ENCODE results near the gene CDCP2.

Gene CDCP2

DNA sequence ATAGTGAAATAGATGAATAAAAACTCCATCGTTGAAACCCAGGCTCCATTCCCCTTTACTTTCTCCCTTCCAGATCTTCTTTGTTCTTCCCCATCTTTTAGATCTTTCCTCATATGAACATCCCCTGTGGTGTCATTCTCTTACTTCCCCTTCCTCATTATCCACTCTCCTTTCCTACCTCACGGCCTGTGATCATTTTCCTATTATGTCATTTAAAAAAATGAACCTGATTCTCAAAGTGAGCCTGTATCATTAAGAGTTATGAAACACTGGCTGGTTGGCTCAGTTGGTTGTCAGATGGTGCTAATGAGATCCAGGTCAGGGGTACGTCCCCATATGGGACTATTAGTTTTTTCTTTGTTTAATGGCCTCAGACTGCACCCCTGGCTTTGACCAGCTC lies 61.1 kb downstream of the CDCP2 start:
- no peak for DNase-seq (ENCODE audit: low spot score)

DNA sequence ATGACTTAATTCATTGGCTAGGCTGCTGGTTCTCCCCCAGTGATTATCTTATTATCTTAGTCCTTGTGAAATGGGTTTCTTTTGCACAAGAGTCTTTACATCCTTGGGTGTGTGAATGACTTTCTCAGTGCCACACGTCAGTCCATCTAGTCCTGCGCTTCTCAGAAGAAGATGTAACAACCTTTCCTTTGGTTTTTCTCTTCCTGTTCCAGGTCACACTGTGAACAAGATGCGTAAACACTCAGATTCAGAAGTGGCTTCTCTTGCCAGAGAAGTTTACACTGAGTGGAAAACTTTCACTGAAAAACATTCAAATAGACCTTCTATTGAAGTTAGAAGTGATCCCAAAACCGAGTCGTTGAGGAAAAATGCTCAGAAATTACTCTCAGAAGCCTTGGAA lies 64.4 kb downstream of the CDCP2 start:
- DNase-seq (ENCODE audit: low spot score) = no peak

DNA sequence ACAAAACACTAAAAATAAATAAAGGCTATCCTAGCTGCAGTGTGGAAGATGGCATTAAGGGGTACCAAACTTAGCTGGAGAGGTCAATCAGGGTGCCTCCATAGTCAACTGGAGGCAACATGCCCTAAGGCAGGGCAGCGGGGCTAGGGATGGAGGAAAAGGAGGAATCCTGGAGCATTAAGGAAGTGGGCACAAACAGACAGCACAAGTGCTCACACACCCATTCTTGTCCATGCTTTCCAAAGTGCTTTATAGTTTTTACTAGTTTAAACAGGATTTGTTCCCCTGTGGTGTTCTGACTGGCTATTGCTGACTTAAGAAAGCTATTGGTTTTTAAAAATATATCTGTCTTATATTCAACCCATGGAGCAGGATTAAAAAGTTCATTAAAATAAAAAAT lies 66.0 kb downstream of the CDCP2 start:
- no peak for DNase-seq (ENCODE audit: low spot score)

- DNase-seq (ENCODE audit: low spot score) = no peak
Measured at GRCh38 chr1:54084794-54085193, 68.0 kb downstream of the CDCP2 start.

Data from HuH-7 (cell line).